Adipose tissue (tissue), 3 donors: ENCODE results near the gene ANO4. TPM values are rescaled to one million over a fixed set of nuclear protein-coding genes. Genes with fewer than 3 reads are reported as not detected.

Experiments used
- H3K27ac ChIP-seq: one replicate; pipeline ENCODE4 v1.5.1; 2013; ENCODE audit warnings: low read depth, low read length
- WGBS, 3 donors: extraction: QIAGEN DNeasy Blood & Tissue Kit; methylation state at CpG; one replicate each; pipeline ENCODE4 v1.1.7; 2013; 5-methylcytosine and 5-hydroxymethylcytosine counted together
- polyA plus RNA-seq, 3 donors: library from polyadenylated mRNA; stranded (reverse); fragments of 200-250 nt; gene quantifications; one replicate each; pipeline ENCODE4 v1.2.3, GENCODE V29; 2013
- donor health status: healthy with polysubstance abuse.
- donor health status: Bipolar disorder and iron deficiency.
- donor health status: healthy.

The ANO4 gene
- polyA plus RNA-seq, 3 donors = 0.11 to 0.22 (median 0.16) TPM

DNA sequence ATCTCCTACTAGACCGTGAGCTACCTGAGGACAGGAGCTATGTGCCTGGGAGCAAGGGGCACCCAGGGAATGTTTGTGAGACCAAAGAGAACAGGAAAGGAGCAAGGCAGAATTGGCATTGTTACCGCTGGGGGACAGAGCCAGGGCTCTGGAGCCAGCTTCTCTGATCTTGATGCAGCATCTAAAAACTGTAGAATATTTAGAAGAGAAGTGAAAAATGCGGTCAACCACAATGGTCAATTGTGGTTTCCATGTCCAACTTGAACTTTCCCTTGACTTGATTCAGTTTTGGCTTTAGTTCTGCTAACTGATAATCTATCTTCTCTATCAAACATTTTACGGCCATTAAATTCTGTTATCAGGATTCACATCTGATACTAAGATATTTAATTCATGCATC lies 201.2 kb downstream of the ANO4 start:
- WGBS, 3 donors = 85 to 87% (median 85%) methylated on average over 4 of the region's 4 CpGs
- H3K27ac ChIP-seq = no peak overlapping the region

DNA sequence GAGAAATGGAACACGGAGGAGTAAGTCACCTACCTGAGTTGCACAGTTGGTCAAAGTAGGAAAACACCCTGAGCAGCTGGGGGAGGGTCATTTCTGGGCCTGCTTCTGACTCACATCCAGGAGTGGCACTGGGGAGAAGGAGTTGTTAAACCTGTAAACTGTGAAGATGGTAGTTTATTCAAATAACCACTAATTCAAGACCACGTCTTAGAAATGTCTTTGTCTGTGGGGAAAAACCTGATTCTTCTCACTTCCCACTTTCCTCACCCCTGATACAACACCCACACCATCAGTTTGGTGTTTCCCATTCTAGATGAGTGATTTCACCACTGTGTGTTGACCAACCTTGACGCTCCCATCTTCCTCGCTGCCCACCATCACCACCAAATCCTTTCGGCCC lies 207.1 kb downstream of the ANO4 start:
- 80 to 85% (median 83%) methylated on average over 5 of the region's 5 CpGs for WGBS, 3 donors
- no peak overlapping the region for H3K27ac ChIP-seq

DNA sequence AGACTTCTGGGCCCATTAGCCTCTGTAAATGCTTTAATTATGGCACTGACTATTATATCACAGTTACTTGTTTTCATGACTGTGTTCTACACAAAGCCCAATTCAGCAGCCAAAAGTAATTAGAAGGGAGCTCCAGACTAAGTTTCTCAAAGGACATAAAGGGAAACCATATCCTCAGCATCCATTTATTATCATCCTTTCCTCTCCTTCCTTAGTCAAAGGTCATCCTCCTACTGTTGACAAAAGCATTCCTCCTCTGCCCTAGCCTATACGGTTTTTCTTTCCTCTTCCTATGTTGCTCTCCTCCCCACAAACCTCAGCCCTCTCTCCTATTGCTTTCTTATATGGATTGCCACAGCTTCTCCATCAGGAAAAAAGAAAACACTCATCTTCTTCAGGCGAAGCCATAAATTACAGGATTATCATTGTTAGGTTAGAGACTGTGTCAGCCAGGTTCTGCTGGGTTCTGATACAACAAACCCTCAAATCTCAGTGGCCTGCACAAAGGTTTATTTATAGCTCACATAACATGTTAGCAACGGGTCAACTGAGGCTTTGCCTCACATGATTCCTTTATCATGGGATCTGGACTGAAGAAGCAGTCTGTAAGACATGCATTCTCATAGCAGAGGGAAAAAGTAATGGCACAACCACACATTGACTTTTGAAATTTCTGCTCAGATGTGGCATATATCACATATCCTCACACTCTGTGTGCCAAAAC lies 208.3 kb downstream of the ANO4 start:
- no peak overlapping the region for H3K27ac ChIP-seq
- 31 to 59% (median 54%) methylated on average over 3 of the region's 3 CpGs for WGBS, 3 donors

DNA sequence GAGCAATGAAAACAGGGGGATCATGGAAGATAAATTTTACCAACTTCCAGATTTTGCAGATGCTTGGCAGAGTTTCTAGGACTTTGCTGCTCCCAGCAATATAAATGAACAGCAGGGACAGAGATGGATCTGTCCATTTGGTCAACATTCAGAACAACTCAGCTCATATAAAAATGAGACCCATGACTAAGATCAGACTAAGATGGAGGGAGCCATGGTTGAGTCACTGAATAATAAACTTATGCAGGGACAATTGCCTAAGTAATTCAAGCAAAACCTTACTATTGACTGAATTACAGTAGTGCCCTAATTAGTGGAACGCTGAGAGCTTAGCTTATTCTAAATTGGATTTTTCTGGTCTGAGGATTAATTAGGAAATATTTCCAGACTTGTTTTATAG lies 210.3 kb downstream of the ANO4 start:
- no peak overlapping the region for H3K27ac ChIP-seq
- 75 to 87% (median 85%) methylated on average over 1 of the region's 1 CpG for WGBS, 3 donors

DNA sequence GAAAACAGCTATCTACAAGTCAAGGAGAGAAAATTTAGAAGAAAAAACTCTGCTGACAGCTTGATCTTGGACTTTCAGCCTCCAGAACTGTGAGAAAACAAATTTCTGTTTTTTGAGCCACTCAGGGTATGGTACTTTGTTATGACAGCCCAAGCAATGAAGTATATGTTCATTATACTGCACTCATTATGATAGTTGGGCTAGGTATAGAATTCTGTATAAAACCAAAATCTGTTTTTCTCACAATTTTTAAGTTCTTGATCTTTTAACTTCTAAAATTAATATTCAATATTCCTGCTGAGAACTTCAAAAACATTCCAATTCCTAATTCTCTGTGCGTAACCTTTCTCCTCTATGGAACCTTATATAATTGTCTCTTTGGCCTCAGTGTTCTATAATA lies 214.7 kb downstream of the ANO4 start:
- 78 to 93% (median 79%) methylated on average over 1 of the region's 1 CpG for WGBS, 3 donors
- no peak overlapping the region for H3K27ac ChIP-seq

DNA sequence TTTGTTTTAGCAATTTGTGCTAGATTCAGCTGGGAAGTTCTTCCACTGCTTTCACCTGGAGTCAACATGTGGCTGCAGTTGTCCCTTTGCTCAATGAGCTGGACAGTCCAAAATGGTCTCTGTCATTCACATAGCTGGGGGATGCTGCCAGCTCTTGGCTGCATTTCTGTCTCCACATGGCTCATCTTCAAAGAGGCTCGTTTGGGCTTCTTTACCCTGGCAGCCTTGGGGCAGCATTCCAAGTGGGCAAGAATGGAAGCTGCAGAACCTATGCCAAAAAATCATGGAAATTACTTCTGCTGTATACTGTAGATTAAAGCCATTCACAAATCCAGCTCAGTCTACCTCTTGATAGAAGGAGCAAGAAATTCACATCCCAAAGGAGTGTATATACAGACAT lies 216.3 kb downstream of the ANO4 start:
- H3K27ac ChIP-seq = no peak overlapping the region
- 35 to 41% (median 39%) methylated on average over 1 of the region's 1 CpG for WGBS, 3 donors

DNA sequence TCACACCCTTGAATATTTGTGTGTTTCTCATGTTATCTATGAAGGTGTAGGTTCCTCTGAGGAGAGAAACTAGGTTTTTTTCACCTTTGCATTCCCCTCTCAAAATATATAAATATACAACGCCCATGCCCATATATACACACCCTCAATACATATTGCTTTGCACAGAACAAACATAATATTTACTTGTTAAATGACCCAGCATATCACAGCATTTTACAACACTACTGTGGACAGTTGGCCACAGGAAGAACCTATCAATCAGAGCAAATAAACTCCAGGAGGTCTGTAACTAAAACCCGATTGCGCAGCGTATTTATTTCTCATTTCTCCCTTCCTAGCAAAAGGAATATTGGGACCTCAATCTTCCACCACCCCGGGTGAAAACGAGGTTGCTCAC lies 219.4 kb downstream of the ANO4 start:
- 68 to 85% (median 83%) methylated on average over 6 of the region's 6 CpGs for WGBS, 3 donors
- H3K27ac ChIP-seq = no peak overlapping the region

DNA sequence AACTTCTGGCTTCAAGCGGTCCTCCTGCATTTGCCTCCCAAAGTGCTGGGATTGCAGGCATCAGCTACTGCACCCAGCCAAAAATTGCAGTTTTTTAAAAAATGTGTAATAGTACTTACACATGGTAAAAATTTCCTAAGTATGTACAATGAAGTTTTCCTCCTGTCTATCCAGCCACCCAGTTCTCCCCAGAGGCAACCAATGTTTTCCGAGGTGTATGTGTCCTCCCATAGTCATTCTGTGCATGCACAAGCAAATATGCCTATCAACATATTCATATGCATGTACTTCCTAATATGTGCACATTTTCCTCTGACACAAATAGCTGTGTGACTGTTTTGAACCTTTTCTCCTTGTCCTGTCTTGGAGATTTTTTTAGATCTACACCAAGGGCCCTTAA lies 220.5 kb downstream of the ANO4 start:
- H3K27ac ChIP-seq = no peak overlapping the region
- WGBS, 3 donors = 88 to 90% (median 89%) methylated on average over 2 of the region's 2 CpGs

DNA sequence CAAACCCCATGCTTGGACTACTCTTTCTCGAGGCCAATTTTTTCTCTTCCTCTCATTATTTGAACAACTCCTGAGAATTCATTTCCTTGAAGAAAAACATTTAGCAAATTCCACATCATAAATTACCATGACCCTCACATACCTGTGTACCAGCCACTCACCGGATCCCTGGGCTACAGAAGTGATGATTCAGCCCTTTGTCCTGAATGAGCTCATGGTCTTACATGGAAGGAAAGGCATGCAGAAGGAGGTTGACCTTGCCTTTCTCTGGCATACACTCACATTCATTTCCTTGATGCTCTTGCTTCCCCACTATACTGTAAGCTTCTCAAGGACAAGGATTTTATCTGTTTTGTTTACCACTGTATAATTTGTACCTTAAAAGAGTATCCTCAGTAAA lies 224.0 kb downstream of the ANO4 start:
- 49 to 63% (median 58%) methylated on average over 2 of the region's 2 CpGs for WGBS, 3 donors
- H3K27ac ChIP-seq = no peak overlapping the region

DNA sequence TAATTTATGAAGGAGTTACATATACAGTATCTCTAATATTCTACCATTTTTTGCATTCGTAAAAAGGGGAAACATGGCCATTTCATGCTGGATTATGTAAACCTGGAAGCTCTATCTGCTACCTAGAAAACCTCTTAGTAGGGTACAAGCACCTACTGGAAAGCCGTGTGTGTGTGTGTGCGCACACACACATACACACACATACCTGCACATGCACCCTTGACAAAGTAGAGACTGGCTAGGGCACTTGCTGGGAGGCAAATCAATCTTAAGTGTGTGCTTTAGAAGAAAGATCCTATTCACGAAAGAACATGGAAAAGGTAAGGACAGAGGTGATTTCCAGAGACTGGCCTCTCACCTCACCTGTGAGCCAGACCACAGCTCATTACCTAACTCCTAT lies 224.6 kb downstream of the ANO4 start:
- WGBS, 3 donors = 69 to 86% (median 86%) methylated on average over 4 of the region's 4 CpGs
- H3K27ac ChIP-seq = no peak overlapping the region

DNA sequence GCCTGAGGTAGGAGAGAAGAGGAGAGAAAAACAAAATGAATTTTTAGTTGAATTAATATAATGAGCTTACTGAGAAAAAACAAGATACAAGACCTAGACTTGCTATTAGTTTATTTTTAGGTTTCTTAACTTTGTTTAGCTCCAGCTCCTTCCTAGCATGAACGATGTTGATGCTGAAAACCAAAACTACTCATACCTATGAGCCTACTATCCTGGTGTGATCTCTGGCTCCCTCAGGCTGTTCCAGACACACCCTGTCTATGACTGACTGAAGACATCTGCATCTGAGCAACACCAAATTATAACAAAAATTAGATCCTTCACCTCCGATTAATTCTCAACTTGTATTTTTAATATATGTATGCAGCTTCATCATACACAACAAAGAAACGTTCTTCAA lies 225.1 kb downstream of the ANO4 start:
- WGBS, 3 donors = 71 to 87% (median 85%) methylated on average over 3 of the region's 3 CpGs
- H3K27ac ChIP-seq = no peak overlapping the region

DNA sequence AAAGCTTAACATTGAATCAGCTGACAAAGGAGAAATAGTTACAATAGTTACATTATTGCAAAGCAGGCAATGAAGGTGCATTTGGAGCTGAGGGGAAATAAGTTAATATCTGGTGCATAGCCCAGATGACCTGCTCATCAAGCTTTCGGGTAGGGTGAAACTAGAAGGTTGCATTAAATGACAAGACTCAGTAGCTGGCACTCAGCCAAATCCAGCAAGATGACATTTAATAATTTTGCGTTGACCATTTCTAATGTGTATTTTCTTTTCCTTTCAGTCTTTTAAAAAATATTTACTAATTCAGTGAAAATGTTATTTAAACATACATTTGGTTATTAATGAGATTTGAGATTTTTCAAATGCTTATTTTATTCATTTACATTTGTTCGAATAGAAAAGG lies 226.9 kb downstream of the ANO4 start:
- no peak overlapping the region for H3K27ac ChIP-seq
- WGBS, 3 donors = 84 to 89% (median 89%) methylated on average over 3 of the region's 3 CpGs

DNA sequence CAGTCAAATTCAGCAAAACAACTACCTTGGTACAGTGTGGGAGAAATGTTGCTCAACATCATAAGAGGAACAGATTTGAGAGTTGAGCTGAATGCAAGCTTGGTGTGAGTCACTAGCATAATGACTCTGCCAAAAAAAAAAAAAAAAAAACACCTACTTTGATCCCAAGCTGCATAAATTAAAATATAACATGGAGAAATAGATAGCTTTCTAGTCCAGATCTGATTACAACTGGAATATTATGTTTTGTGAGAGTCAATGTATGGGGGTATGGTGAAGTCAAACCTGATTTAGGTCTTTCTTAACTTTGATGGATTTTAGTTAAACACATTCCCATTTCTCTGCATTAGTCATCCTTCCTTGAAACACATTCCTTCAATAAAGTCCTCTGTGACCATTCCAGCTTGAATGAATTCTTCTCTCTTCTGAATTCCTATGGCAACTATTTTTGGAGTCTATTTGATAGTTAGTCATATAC lies 227.4 kb downstream of the ANO4 start:
- no peak overlapping the region for H3K27ac ChIP-seq

DNA sequence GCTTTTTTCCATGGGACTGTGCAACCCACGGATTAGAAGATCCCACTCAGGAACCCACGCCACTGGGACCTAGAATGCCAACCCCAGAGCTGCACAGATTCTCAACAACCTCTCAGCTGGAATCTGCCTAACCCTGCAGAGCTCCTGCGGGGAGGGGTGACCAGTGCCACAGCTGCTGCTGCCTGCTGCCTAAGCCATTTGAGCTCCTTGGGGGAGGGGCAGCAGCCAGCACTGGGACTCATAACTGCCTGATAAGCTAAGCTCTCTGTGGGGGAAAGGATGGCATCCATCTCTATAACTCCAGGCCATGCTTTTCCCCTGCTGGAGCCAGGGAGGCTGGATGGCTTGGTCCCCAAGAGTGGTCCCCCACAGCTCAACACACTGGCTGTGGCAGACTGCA lies 232.6 kb downstream of the ANO4 start:
- H3K27ac ChIP-seq = no peak overlapping the region
- 62 to 80% (median 70%) methylated on average over 3 of the region's 3 CpGs for WGBS, 3 donors

DNA sequence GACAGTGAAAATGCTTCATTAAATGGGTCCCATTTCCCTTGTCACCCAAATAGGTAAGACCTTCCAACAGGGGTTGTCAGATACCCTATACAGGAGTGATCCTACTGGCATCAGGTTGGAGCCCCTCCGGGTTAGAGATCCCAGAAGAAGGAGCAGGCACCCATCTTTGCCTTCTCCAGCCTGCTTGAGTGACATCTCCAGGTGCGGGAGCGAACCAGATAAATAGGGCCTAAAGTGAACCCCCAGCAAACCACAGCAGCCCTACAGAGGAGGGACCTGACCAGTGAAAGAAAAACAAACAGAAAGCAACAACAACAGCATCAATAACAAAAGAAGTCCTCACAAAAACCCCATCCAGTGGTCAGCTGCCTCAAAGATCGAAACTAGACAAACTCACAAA lies 233.2 kb downstream of the ANO4 start:
- 75 to 91% (median 90%) methylated on average over 4 of the region's 4 CpGs for WGBS, 3 donors

DNA sequence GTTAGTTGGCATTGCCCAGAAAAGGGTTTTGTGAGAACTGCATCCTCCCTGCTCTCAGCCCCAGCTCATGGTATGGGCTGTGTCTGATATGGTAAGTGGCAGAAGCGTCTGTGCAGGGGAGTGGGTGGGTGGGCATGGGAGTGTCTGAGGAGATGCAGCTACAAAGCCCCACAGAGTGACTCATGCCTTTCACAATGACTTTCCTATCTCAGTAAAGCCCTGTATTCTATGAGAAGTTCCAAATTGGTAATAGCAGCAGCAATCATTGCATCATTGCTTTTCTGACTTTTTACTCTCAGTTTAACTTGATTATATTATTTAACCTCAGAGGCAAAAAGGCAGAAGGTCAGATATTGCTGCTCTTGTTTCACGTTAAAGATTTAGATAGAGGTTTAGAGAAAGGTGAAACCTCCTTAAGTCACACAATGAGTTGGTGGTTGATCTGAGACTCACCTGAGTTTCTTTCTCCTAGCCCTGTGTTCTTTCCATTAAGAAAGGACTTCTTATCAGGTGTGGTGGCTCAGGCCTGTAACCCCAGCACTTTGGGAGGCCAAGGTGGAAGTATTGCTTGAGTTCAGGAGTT lies 243.8 kb downstream of the ANO4 start:
- 41 to 68% (median 65%) methylated on average over 2 of the region's 2 CpGs for WGBS, 3 donors
- H3K27ac ChIP-seq = no peak overlapping the region

More for the DNA sequence above, 233.2 kb downstream of the ANO4 start:
- H3K27ac ChIP-seq = no peak overlapping the region

DNA sequence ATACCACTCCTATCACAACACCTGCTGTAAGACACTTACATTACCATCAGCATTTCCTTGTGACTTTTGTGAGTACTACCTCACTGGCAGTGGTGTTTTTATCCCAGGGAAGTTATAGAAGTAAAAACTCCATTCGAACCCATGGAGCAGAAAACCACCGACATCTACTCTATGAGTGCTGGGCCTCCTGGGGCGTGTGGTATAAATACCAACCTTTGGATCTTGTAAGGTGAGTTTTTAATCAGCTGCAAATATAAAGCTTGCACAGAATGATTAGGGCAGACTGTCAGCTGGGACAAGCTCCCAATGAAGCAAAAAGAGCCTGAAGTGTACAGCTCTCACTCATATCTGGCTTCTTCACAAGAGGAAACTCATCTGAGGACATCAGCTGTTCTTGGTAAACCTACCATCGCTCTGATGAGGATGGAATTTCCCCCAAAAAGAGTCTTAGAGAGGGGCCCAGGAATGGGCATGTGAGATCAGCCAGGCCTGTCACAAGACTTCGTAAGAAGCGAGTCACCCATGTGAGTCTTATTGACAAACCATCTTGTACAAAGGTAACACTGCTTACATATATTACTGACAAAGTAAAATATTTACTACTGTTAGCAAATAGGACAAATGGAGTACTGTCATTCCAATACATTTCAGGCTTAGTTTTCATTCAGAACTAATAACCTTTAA lies 245.4 kb downstream of the ANO4 start:
- H3K27ac ChIP-seq = no peak overlapping the region
- 54 to 88% (median 87%) methylated on average over 6 of the region's 6 CpGs for WGBS, 3 donors

DNA sequence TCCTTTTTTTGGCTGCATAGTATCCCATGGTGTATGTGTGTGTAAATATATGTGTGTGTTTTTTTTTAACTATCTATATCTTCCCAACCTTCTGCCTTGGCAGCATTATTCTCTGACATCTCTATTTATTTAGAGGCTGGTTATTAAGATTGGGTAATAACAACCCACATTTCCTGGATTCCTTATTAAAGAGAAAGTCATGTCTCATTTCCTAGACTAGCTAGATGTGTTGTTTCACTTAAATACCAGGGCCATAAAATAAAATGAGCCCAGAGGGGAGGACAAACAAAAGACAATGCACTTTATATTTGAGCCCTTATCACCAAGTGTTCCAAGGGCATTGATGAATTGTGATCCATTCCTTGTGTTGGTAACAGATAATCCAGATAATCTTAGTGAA lies 246.4 kb downstream of the ANO4 start:
- H3K27ac ChIP-seq = no peak overlapping the region

DNA sequence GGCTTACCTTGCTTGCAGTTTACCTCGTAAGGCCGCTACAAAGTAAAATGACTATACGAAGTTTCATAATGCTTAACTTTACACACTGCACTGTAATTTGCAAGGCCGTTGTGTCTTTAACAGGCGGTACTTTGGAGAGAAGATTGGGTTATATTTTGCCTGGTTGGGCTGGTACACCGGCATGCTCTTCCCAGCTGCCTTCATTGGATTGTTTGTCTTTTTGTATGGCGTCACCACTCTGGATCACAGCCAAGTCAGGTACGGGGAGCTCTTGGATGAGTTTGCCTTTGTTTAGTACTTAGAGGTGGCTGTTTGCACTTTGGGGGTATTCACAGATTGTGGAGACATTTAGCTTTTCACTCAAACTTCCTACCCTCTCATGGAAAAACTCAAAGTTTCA lies 247.6 kb downstream of the ANO4 start:
- 63 to 89% (median 89%) methylated on average over 8 of the region's 8 CpGs for WGBS, 3 donors
- no peak overlapping the region for H3K27ac ChIP-seq
